GM23338 (cell line): ENCODE data around the gene THOC7. TPM values are rescaled to one million over a fixed set of nuclear protein-coding genes. Genes with fewer than 3 reads are reported as not detected.

Experiments used
- ATAC-seq: fragments of 200-7000 bp; cut with Tn5 transposase; 3 replicates; pipeline ENCODE4 v1.9.1; 2020
- DNase-seq: peaks from one replicate; pipeline ENCODE4 v3.0.0-alpha.2; 2015; ENCODE audit warnings: low spot score
- H2AFZ ChIP-seq: fragments of 200-600 bp; sonication (generic); 2 replicates; pipeline ENCODE4 v1.8.0; 2016; ENCODE audit warnings: antibody characterized with exemption, mild to moderate bottlenecking, moderate library complexity
- H3F3A ChIP-seq: fragments of 200-600 bp; sonication (generic); replicated peaks from 2 replicates; pipeline ENCODE4 v1.8.0; 2017; ENCODE audit warnings: antibody characterized with exemption, mixed run types, low read depth
- H3K27ac ChIP-seq: fragments of 200-600 bp; sonication (generic); 2 replicates; pipeline ENCODE4 v1.6.1; 2016; ENCODE audit warnings: low read depth
- H3K27me3 ChIP-seq: fragments of 200-600 bp; sonication (generic); 2 replicates; pipeline ENCODE4 v1.8.0; 2016; ENCODE audit warnings: mild to moderate bottlenecking, mixed run types, moderate library complexity; ENCODE audit not compliant: insufficient read depth
- H3K36me3 ChIP-seq: fragments of 200-600 bp; sonication (generic); 2 replicates; pipeline ENCODE4 v1.8.0; 2016; ENCODE audit warnings: mild to moderate bottlenecking; ENCODE audit not compliant: insufficient read depth
- H3K4me1 ChIP-seq: fragments of 200-600 bp; sonication (generic); 2 replicates; pipeline ENCODE4 v1.8.0; 2016; ENCODE audit warnings: mild to moderate bottlenecking, moderate library complexity; ENCODE audit not compliant: insufficient read depth
- H3K4me2 ChIP-seq: fragments of 200-600 bp; sonication (generic); 2 replicates; pipeline ENCODE4 v1.7.1; 2017; ENCODE audit warnings: mixed run types
- H3K4me3 ChIP-seq: fragments of 200-600 bp; sonication (generic); 2 replicates; pipeline ENCODE4 v1.6.1; 2016; ENCODE audit warnings: mixed run types
- H3K79me2 ChIP-seq: fragments of 200-600 bp; sonication (generic); replicated peaks from 2 replicates; pipeline ENCODE4 v1.8.0; 2017; ENCODE audit warnings: mild to moderate bottlenecking; ENCODE audit not compliant: insufficient read depth
- H3K9me2 ChIP-seq: fragments of 200-600 bp; sonication (generic); 2 replicates; pipeline ENCODE4 v1.8.0; 2017; ENCODE audit not compliant: insufficient read depth
- H4K20me1 ChIP-seq: fragments of 200-600 bp; sonication (generic); replicated peaks from 2 replicates; pipeline ENCODE4 v1.8.0; 2017; ENCODE audit warnings: mild to moderate bottlenecking; ENCODE audit not compliant: insufficient read depth
- H3K27ac Mint-ChIP-seq: 2 replicates; pipeline ENCODE4 v1.8.0; 2020; ENCODE audit warnings: inconsistent platforms, mild to moderate bottlenecking, moderate library complexity, mixed read lengths
- H3K27me3 Mint-ChIP-seq: 3 replicates; pipeline ENCODE4 v1.8.0; 2022; ENCODE audit warnings: low read depth, mild to moderate bottlenecking, moderate library complexity, mixed read lengths, inconsistent platforms; ENCODE audit not compliant: insufficient read depth, poor library complexity
- H3K36me3 Mint-ChIP-seq: 3 replicates; pipeline ENCODE4 v1.8.0; 2021; ENCODE audit warnings: low read depth, mild to moderate bottlenecking, inconsistent platforms, moderate library complexity, mixed read lengths
- H3K4me1 Mint-ChIP-seq: 3 replicates; pipeline ENCODE4 v1.8.0; 2020; ENCODE audit warnings: mild to moderate bottlenecking, inconsistent platforms, mixed read lengths
- H3K4me3 Mint-ChIP-seq: 3 replicates; pipeline ENCODE4 v1.8.0; 2021; ENCODE audit warnings: moderate library complexity, mild to moderate bottlenecking, inconsistent platforms, mixed read lengths
- H3K9me3 Mint-ChIP-seq: 3 replicates; pipeline ENCODE4 v1.8.0; 2020; ENCODE audit warnings: moderate library complexity, mild to moderate bottlenecking, inconsistent platforms, mixed read lengths
- CREB1 ChIP-seq: fragments of 250-450 bp; sonication (Bioruptor Pico); IDR thresholded peaks from 2 replicates; pipeline ENCODE4 v1.5.0; 2020; ENCODE audit warnings: low read depth, mild to moderate bottlenecking, moderate library complexity
- EZH2 ChIP-seq: fragments of 200-600 bp; sonication (generic); IDR thresholded peaks from one replicate; pipeline ENCODE4 v1.8.0; 2017; ENCODE audit warnings: antibody characterized with exemption, mild to moderate bottlenecking, low read depth; ENCODE audit not compliant: unreplicated experiment
- EZH2phosphoT487 ChIP-seq: fragments of 200-600 bp; sonication (generic); IDR thresholded peaks from one replicate; pipeline ENCODE4 v1.8.1; 2018; ENCODE audit warnings: antibody characterized with exemption; ENCODE audit not compliant: unreplicated experiment
- NANOG ChIP-seq: IDR thresholded peaks from 2 replicates; pipeline ENCODE4 v1.6.1; 2016; ENCODE audit warnings: antibody characterized with exemption, borderline replicate concordance
- POLR2AphosphoS5 ChIP-seq: IDR thresholded peaks from 2 replicates; pipeline ENCODE4 v1.6.1; 2016; ENCODE audit warnings: antibody characterized with exemption, low read depth
- STAT1 ChIP-seq: IDR thresholded peaks from one replicate; pipeline ENCODE4 v1.6.1; 2016; ENCODE audit warnings: antibody characterized with exemption; ENCODE audit not compliant: unreplicated experiment
- ZNF114 ChIP-seq: fragments of 250-450 bp; sonication (Bioruptor Pico); IDR thresholded peaks from 2 replicates; pipeline ENCODE4 v1.5.0; 2020; ENCODE audit warnings: mild to moderate bottlenecking, moderate library complexity
- ZNF331 ChIP-seq: fragments of 250-450 bp; sonication (Bioruptor Pico); IDR thresholded peaks from 2 replicates; pipeline ENCODE4 v1.5.0; 2020; ENCODE audit warnings: low read depth, mild to moderate bottlenecking, moderate library complexity
- polyA plus RNA-seq: library from polyadenylated mRNA; unstranded; fragments of >200 nt; fragmentation: Nextera tagmentation; extraction: Ambion mirVana; gene quantifications from 2 replicates; pipeline ENCODE4 v1.2.1, GENCODE V29; 2016
- total RNA-seq: library from RNA; depleted of rRNA; stranded (reverse); fragments of >200 nt; shearing (Covaris generic); gene quantifications from 2 replicates; pipeline ENCODE4 v1.2.3, GENCODE V29; 2014
- TF ChIP-seq, protein P1 (sequence below): IDR thresholded peaks from one replicate; pipeline ENCODE4 v1.6.1; 2018; ENCODE audit warnings: antibody characterized with exemption; ENCODE audit not compliant: unreplicated experiment

Gene THOC7
- total and polyA plus RNA-seq, 2 experiments from 2014 or later, result 53.9 to 166 TPM

DNA sequence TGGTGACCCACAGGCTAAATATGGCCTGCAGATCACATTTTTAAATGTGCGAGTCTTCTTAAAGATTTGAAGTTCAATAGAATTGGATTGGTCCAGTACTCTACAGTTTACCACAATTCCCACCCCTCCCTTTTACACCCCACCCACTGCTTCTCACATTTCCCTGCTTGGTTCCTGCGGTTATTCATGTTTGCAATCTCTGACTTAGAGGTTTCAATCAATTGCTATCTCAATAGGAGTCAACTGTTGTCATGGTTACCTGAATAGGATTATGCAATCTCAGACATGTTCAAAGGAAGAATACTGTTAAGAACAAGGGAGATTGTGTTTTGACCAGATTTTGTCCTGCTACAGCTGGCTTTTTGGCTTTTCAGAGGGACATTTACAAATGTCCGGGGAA is 49.4 kb downstream of the THOC7 start:
- Histone ChIP-seq H3K4me1 (no peaks in the 10 kb centered on the region), H4K20me1 (no peaks in the 10 kb centered on the region), H2AFZ (no peak overlapping the region), H3K4me3 (no peak overlapping the region), H3K27ac (no peak overlapping the region), H3K4me2 (no peak overlapping the region), H3K27me3 (no peaks in the 10 kb centered on the region), H3K36me3 (no peaks in the 10 kb centered on the region), H3K79me2 (no peaks in the 10 kb centered on the region), H3F3A (no peaks in the 10 kb centered on the region), H3K9me2 (no peaks in the 10 kb centered on the region)
- peak; percentile 55 for DNase-seq
- Mint-ChIP-seq H3K36me3 (no peaks in the 10 kb centered on the region), H3K4me3 (no peak overlapping the region), H3K9me3 (no peaks in the 10 kb centered on the region), H3K27ac (no peak overlapping the region), H3K27me3 (no peaks in the 10 kb centered on the region), H3K4me1 (peaks cover 20% of the 10 kb centered on the region)
- TF ChIP-seq ZNF331 (CRISPR knock-in tag), result no peak
- no peak for TF ChIP-seq EZH2
- TF ChIP-seq POLR2AphosphoS5, result no peak
- no peak for TF ChIP-seq CREB1 (CRISPR knock-in tag)
- no peak for TF ChIP-seq ZNF114 (CRISPR knock-in tag)
- TF ChIP-seq STAT1, result no peak
- no peak for TF ChIP-seq NANOG
- TF ChIP-seq EZH2phosphoT487, result no peak
- peak; percentile 40 for ATAC-seq

- no peak overlapping the region for H2AFZ ChIP-seq
- H3K27me3 ChIP-seq, result no peaks in the 10 kb centered on the region
- TF ChIP-seq, protein P1, sequence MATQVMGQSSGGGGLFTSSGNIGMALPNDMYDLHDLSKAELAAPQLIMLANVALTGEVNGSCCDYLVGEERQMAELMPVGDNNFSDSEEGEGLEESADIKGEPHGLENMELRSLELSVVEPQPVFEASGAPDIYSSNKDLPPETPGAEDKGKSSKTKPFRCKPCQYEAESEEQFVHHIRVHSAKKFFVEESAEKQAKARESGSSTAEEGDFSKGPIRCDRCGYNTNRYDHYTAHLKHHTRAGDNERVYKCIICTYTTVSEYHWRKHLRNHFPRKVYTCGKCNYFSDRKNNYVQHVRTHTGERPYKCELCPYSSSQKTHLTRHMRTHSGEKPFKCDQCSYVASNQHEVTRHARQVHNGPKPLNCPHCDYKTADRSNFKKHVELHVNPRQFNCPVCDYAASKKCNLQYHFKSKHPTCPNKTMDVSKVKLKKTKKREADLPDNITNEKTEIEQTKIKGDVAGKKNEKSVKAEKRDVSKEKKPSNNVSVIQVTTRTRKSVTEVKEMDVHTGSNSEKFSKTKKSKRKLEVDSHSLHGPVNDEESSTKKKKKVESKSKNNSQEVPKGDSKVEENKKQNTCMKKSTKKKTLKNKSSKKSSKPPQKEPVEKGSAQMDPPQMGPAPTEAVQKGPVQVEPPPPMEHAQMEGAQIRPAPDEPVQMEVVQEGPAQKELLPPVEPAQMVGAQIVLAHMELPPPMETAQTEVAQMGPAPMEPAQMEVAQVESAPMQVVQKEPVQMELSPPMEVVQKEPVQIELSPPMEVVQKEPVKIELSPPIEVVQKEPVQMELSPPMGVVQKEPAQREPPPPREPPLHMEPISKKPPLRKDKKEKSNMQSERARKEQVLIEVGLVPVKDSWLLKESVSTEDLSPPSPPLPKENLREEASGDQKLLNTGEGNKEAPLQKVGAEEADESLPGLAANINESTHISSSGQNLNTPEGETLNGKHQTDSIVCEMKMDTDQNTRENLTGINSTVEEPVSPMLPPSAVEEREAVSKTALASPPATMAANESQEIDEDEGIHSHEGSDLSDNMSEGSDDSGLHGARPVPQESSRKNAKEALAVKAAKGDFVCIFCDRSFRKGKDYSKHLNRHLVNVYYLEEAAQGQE, result no peak
- TF ChIP-seq EZH2phosphoT487 (no peak), CREB1 (CRISPR knock-in tag) (no peak), STAT1 (no peak)
- H3K4me1 ChIP-seq, result no peaks in the 10 kb centered on the region
- no peaks in the 10 kb centered on the region for H3K9me2 ChIP-seq
- ATAC-seq (no peak), DNase-seq (peak; percentile 22)
- no peaks in the 10 kb centered on the region for H3K79me2 ChIP-seq
- H3K4me3 Mint-ChIP-seq, result no peak overlapping the region
- no peaks in the 10 kb centered on the region for H3K9me3 Mint-ChIP-seq
- no peaks in the 10 kb centered on the region; the same call in 2 of the 3 replicates for H3K36me3 Mint-ChIP-seq
- H4K20me1 ChIP-seq, result no peaks in the 10 kb centered on the region
- no peak overlapping the region for H3K4me3 ChIP-seq
- no peaks in the 10 kb centered on the region for H3K36me3 ChIP-seq
- H3F3A ChIP-seq, result no peaks in the 10 kb centered on the region
- no peaks in the 10 kb centered on the region for H3K27me3 Mint-ChIP-seq
- H3K27ac Mint-ChIP-seq, result no peak overlapping the region
- H3K27ac ChIP-seq, result no peak overlapping the region
- peaks cover 14% of the 10 kb centered on the region for H3K4me1 Mint-ChIP-seq
- H3K4me2 ChIP-seq, result no peak overlapping the region
These were observed 54.0 kb downstream of the THOC7 start for GRCh38 chr3:63809607-63810006.
